Measurements from ENCODE around the gene CNTNAP1. TPM values are rescaled to one million over a fixed set of nuclear protein-coding genes. Genes with fewer than 3 reads are reported as not detected.

Gene CNTNAP1
- total and polyA plus RNA-seq, 8 donors = 0.76 to 13.3 (median 7.6) TPM

- TF ChIP-seq POLR2A (IDR thresholded peaks at IDR 0.05) (no peak), POLR2AphosphoS5 (IDR thresholded peaks at IDR 0.05) (no peak), EP300 (IDR thresholded peaks at IDR 0.05) (no peak), CTCF (IDR thresholded peaks at IDR 0.05) (no peak)
- Histone ChIP-seq H3K4me1 (no peaks in the 10 kb centered on the region), H3K27me3 (no peaks in the 10 kb centered on the region), H3K27ac (no peak overlapping the region), H3K36me3 (peaks cover 10 to 86% (median 68%) of the 10 kb centered on the region in 4 donors), H3K4me3 (no peak overlapping the region), H3K9me3 (no peaks in the 10 kb centered on the region)
- 91 to 96% (median 95%) methylated on average over 12 of the region's 12 CpGs for WGBS, 5 donors
- no peak for DNase-seq
- intact Hi-C loops (cut with DNase I; ENCODE audit: low total_unique reads) = no loop called here
Measured at GRCh38 chr17:42691021-42691545, 8.8 kb downstream of the CNTNAP1 start.

DNA sequence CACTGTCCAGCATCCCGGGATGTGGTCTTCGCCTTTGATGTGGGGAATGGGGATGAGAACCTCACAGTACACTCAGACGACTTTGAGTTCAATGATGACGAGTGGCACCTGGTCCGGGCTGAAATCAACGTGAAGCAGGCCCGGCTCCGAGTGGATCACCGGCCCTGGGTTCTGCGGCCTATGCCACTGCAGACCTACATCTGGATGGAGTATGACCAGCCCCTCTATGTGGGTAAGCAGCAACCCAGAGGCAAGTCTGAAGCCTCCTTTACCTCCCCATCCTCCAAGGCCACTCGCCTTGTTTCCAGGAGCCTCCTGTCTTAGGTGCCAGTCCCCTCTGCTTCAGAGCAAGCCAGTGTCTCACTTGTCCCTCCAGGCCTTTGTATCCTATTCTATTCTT is 10.2 kb downstream of the CNTNAP1 start:
- Histone ChIP-seq H3K27ac (no peak overlapping the region), H3K4me3 (no peak overlapping the region), H3K9me3 (no peaks in the 10 kb centered on the region), H3K36me3 (peaks cover 16 to 91% (median 79%) of the 10 kb centered on the region in 4 donors), H3K27me3 (no peaks in the 10 kb centered on the region), H3K4me1 (no peaks in the 10 kb centered on the region)
- intact Hi-C loops (cut with DNase I; ENCODE audit: low total_unique reads) = no loop called here
- 83 to 90% (median 88%) methylated on average over 11 of the region's 11 CpGs for WGBS, 5 donors
- TF ChIP-seq POLR2AphosphoS5 (IDR thresholded peaks at IDR 0.05) = no peak
- no peak for TF ChIP-seq CTCF (IDR thresholded peaks at IDR 0.05)
- no peak for TF ChIP-seq POLR2A (IDR thresholded peaks at IDR 0.05)
- no peak for TF ChIP-seq EP300 (IDR thresholded peaks at IDR 0.05)
- DNase-seq = no peak

DNA sequence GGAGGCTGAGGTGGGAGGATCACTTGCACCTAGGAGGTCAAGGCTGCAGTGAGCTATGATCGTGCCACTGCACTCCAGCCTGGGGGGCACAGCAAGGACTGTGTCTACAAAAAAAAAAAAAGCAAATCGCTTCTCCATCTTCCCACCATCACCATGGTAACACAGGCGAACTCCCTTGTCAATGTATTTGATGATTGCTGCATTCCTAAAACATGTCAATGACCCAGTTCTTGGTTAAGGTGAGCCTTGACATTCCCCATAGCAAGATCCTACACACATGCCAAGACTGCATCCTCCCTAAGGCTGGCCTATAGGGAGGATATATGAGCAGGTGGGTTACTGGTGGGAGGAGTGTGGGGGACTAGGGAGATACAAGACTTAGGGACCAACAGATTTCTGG is 12.2 kb downstream of the CNTNAP1 start:
- no peak for TF ChIP-seq CTCF (IDR thresholded peaks at IDR 0.05)
- Histone ChIP-seq H3K4me3 (no peak overlapping the region), H3K4me1 (peaks cover 0 to 11% (median 3%) of the 10 kb centered on the region in 4 donors), H3K36me3 (peaks cover 17 to 98% (median 92%) of the 10 kb centered on the region in 4 donors), H3K9me3 (no peaks in the 10 kb centered on the region), H3K27me3 (no peaks in the 10 kb centered on the region), H3K27ac (no peak overlapping the region)
- 79 to 98% (median 88%) methylated on average over 3 of the region's 3 CpGs for WGBS, 5 donors
- DNase-seq = no peak
- intact Hi-C loops (cut with DNase I; ENCODE audit: low total_unique reads) = no loop called here

- intact Hi-C loops (cut with DNase I; ENCODE audit: low total_unique reads) = no loop called here
- no peaks in the 10 kb centered on the region for H3K27me3 ChIP-seq
- 90 to 94% (median 93%) methylated on average over 20 of the region's 20 CpGs for WGBS, 5 donors
- DNase-seq = no peak
- peaks cover 18 to 99% (median 96%) of the 10 kb centered on the region in 4 donors for H3K36me3 ChIP-seq
- H3K4me3 ChIP-seq = no peak overlapping the region
- H3K27ac ChIP-seq = no peak overlapping the region
- TF ChIP-seq CTCF (IDR thresholded peaks at IDR 0.05) = no peak
- no peaks in the 10 kb centered on the region for H3K9me3 ChIP-seq
- H3K4me1 ChIP-seq = peaks cover 0 to 11% (median 3%) of the 10 kb centered on the region in 4 donors
Measured at GRCh38 chr17:42695500-42695899, 13.2 kb downstream of the CNTNAP1 start.

Data from stomach (tissue), 9 donors.